ENCODE measurements around the gene DNAAF5. TPM values are rescaled to one million over a fixed set of nuclear protein-coding genes. Genes with fewer than 3 reads are reported as not detected.

DNAAF5 gene
- total and polyA plus RNA-seq, 2 experiments from 2014 or later: 19.0 to 23.5 TPM

GRCh38 chr7:759569-759968 lies 33.1 kb downstream of the DNAAF5 start:
- Histone ChIP-seq H3K36me3 (replicated peaks; ENCODE audit: insufficient read depth, low read depth) (no peaks in the 10 kb centered on the region), H3K9me3 (ENCODE audit: low read depth) (no peaks in the 10 kb centered on the region)
- WGBS (ENCODE audit: low lambda C conversion rate, missing lambda C conversion rate): 87% methylated on average over 8 of the region's 8 CpGs

GRCh38 chr7:760006-760405 lies 33.5 kb downstream of the DNAAF5 start:
- Histone ChIP-seq H3K4me3 (no peak overlapping the region), H3K27me3 (no peaks in the 10 kb centered on the region), H3K9me2 (replicated peaks; ENCODE audit: insufficient read depth) (no peaks in the 10 kb centered on the region), H3K79me2 (no peaks in the 10 kb centered on the region), H3K27ac (no peak overlapping the region), H2AFZ (no peak overlapping the region), H3K9me3 (ENCODE audit: low read depth) (no peaks in the 10 kb centered on the region), H3K4me2 (no peak overlapping the region), H4K20me1 (ENCODE audit: insufficient read depth, poor library complexity, severe bottlenecking) (no peaks in the 10 kb centered on the region), H3K36me3 (replicated peaks; ENCODE audit: insufficient read depth, low read depth) (no peaks in the 10 kb centered on the region), H3K4me1 (ENCODE audit: insufficient read depth) (no peaks in the 10 kb centered on the region)
- 84% methylated on average over 16 of the region's 16 CpGs for WGBS (ENCODE audit: low lambda C conversion rate, missing lambda C conversion rate)
- TF ChIP-seq CTCF (IDR thresholded peaks at IDR 0.05; ENCODE audit: poor library complexity) (no peak), EZH2phosphoT487 (IDR thresholded peaks at IDR 0.05; ENCODE audit: low read depth, severe bottlenecking, unreplicated experiment) (no peak), EZH2 (IDR thresholded peaks at IDR 0.05; ENCODE audit: borderline replicate concordance) (no peak)
- DNase-seq (ENCODE audit: low spot score): no peak

More at GRCh38 chr7:759569-759968, 33.1 kb downstream of the DNAAF5 start:
- no peak for DNase-seq (ENCODE audit: low spot score)
- no peaks in the 10 kb centered on the region for H3K9me2 ChIP-seq (replicated peaks; ENCODE audit: insufficient read depth)
- no peak overlapping the region for H3K4me3 ChIP-seq
- H3K27ac ChIP-seq: no peak overlapping the region
- no peak overlapping the region for H2AFZ ChIP-seq
- TF ChIP-seq EZH2phosphoT487 (IDR thresholded peaks at IDR 0.05; ENCODE audit: low read depth, severe bottlenecking, unreplicated experiment): no peak
- no peak for TF ChIP-seq CTCF (IDR thresholded peaks at IDR 0.05; ENCODE audit: poor library complexity)
- no peaks in the 10 kb centered on the region for H4K20me1 ChIP-seq (ENCODE audit: insufficient read depth, poor library complexity, severe bottlenecking)
- no peaks in the 10 kb centered on the region for H3K4me1 ChIP-seq (ENCODE audit: insufficient read depth)
- no peaks in the 10 kb centered on the region for H3K27me3 ChIP-seq
- no peak overlapping the region for H3K4me2 ChIP-seq
- no peaks in the 10 kb centered on the region for H3K79me2 ChIP-seq

- DNase-seq (ENCODE audit: low spot score): no peak
- Histone ChIP-seq H2AFZ (no peak overlapping the region), H3K4me2 (no peak overlapping the region), H3K4me3 (no peak overlapping the region), H3K9me3 (ENCODE audit: low read depth) (no peaks in the 10 kb centered on the region), H4K20me1 (ENCODE audit: insufficient read depth, poor library complexity, severe bottlenecking) (no peaks in the 10 kb centered on the region), H3K36me3 (replicated peaks; ENCODE audit: insufficient read depth, low read depth) (no peaks in the 10 kb centered on the region), H3K79me2 (no peaks in the 10 kb centered on the region), H3K9me2 (replicated peaks; ENCODE audit: insufficient read depth) (no peaks in the 10 kb centered on the region), H3K27ac (no peak overlapping the region), H3K27me3 (no peaks in the 10 kb centered on the region), H3K4me1 (ENCODE audit: insufficient read depth) (no peaks in the 10 kb centered on the region)
- 96% methylated on average over 12 of the region's 12 CpGs for WGBS (ENCODE audit: low lambda C conversion rate, missing lambda C conversion rate)
- TF ChIP-seq CTCF (IDR thresholded peaks at IDR 0.05; ENCODE audit: poor library complexity): no peak
- no peak for TF ChIP-seq EZH2phosphoT487 (IDR thresholded peaks at IDR 0.05; ENCODE audit: low read depth, severe bottlenecking, unreplicated experiment)
- TF ChIP-seq EZH2 (IDR thresholded peaks at IDR 0.05; ENCODE audit: borderline replicate concordance): no peak
Observed at GRCh38 chr7:761101-761500, 34.6 kb downstream of the DNAAF5 start.

- Histone ChIP-seq H3K4me3 (no peak overlapping the region), H4K20me1 (ENCODE audit: insufficient read depth, poor library complexity, severe bottlenecking) (no peaks in the 10 kb centered on the region), H3K79me2 (no peaks in the 10 kb centered on the region), H3K36me3 (replicated peaks; ENCODE audit: insufficient read depth, low read depth) (no peaks in the 10 kb centered on the region), H3K27me3 (no peaks in the 10 kb centered on the region), H3K27ac (no peak overlapping the region), H3K9me3 (ENCODE audit: low read depth) (no peaks in the 10 kb centered on the region), H3K4me2 (no peak overlapping the region), H3K9me2 (replicated peaks; ENCODE audit: insufficient read depth) (no peaks in the 10 kb centered on the region), H3K4me1 (ENCODE audit: insufficient read depth) (no peaks in the 10 kb centered on the region), H2AFZ (no peak overlapping the region)
- no peak for TF ChIP-seq EZH2phosphoT487 (IDR thresholded peaks at IDR 0.05; ENCODE audit: low read depth, severe bottlenecking, unreplicated experiment)
- no peak for TF ChIP-seq EZH2 (IDR thresholded peaks at IDR 0.05; ENCODE audit: borderline replicate concordance)
- TF ChIP-seq CTCF (IDR thresholded peaks at IDR 0.05; ENCODE audit: poor library complexity): no peak
- 96% methylated on average over 11 of the region's 11 CpGs for WGBS (ENCODE audit: low lambda C conversion rate, missing lambda C conversion rate)
- no peak for DNase-seq (ENCODE audit: low spot score)
Observed at GRCh38 chr7:761631-762030, 35.1 kb downstream of the DNAAF5 start.
